NCI-H2171 treated with DMSO at 0.1 percent for 48 hours (cell line): ENCODE results near the gene RASA4B.
A peak's percentile ranks its signal among the peaks of the same experiment; 100 is the strongest.
"Not testable (repeated sequence)": the region's sequence is repeated elsewhere in the genome, so short reads cannot be mapped to it uniquely, and the experiment has no call there.

Experiments used
- DNase-seq: peaks from one replicate; lab custom pipeline; 2025; lab: John Stamatoyannopoulos, UW

RASA4B gene

GRCh38 chr7:102473271-102473991 is 44.1 kb downstream of the RASA4B start:
- no peak for DNase-seq

GRCh38 chr7:102472126-102473041 is 45.2 kb downstream of the RASA4B start:
- no peak for DNase-seq

DNA sequence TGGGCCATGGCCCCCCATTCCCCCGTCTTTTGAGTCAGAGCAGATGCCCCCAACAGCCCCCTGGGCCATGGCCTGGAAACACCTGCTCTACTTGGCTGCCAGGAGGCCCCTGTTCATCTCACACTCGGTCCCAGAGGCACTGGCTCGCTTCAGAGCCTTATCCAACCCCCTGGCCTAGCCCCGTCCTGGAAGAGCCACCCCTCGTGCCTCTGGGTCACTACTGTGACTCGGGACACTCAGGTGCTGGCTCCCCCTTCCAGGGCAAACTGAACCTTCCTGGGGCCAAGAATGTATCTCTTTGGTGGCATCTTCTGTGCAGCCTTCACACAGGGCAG is 45.8 kb downstream of the RASA4B start:
- DNase-seq: no peak

DNA sequence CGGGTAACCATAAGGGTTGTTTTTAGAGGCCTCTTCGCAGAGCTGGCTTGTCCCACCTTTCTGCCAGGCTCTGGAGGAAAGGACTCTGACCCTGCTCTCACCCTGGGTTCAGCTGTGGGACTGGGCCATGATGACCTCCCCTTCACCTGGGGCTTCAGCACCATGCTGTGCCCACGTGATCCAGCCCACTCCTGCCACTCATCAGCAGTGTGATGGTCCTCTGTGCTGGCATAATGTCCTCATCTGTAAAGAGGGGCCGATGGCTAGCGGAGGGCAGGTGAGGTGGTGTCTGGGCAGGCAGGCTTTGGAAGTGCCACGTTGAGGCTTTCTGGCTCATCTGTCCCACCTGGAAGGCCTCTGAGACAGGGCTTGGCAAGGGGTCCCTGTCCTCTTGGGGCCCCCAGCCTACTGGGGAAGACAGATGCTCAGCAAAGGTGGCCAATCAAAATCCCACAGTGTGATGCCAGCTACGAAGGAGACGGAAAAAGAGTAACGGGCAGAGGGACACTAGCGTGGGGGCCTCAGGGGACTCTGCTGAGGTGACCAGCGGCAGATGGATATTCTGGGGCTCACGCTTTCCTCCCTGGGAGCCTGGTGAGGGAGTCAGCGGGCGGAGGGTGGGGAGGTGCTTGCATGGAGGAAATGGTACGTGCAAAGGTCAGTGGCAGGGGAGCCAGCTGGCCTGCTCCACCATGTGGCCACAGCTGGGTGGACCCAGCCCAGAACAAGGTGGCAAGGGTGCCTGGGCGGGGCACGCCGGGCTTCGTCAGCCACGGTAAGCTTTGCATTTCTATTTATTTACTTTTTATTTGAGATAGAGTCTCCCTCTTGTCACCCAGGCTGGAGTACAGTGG is 47.4 kb downstream of the RASA4B start:
- no peak for DNase-seq

DNA sequence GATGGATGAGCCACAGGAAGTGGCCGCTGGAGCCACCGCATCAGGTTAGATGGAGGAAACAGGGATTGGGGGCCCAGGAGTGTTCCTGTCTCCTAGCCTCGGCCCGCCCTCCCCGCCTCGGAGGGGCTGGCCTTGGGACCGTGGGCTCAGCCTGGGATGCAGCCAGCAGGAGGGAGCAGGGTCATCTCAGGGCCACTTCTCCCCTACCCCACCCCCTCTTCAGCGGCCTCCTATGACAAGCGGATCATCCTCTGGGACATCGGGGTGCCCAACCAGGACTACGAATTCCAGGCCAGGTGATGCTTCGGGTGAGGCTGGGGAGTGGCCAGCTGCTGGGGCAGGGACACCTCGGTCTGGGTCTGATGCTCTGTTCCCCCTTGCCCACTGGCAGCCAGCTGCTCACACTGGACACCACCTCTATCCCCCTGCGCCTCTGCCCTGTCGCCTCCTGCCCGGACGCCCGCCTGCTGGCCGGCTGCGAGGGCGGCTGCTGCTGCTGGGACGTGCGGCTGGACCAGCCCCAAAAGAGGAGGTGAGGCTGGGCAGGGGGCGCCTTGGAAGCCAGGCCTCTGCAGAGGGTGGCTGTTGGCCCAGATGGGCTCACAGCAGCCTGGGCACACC is 48.1 kb downstream of the RASA4B start:
- DNase-seq: no peak

DNA sequence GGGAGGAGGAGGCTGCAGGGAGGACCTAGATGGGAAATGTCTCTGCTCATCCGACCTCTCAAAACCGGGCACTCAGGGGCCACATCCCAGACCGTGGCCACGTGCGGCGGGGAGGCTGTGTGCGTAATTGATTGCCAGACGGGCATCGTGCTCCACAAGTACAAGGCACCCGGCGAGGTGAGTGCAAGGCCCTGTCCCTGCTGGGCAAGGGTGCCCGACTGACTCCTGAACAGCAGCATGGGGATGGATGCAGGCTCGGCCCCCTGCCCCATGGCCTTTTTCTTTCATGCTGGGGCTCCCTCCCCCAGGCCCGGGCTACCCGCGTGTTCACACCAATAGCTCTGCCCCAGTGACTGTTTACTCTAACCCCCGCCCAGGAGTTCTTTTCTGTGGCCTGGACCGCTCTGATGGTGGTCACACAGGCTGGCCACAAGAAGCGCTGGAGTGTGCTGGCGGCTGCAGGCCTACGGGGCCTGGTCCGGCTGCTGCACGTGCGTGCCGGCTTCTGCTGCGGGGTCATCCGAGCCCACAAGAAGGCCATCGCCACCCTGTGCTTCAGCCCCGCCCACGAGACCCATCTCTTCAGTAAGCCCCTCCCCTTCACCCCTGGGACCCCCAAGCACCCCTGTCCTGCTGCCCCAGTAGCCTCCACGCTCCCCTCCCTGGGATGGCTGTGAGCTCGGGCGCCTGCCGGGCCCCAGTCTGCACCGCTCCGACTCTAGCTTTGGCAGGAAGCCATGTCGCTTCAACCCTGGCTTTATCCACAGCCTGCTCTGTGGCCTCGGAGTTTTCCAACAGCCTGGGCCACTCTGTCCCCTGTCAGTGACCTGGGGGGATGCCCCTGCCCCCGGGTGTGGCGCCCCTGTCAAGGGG is 48.9 kb downstream of the RASA4B start:
- no peak for DNase-seq

GRCh38 chr7:102467581-102468477 is 49.7 kb downstream of the RASA4B start:
- no peak for DNase-seq

GRCh38 chr7:102466097-102466496 is 51.5 kb downstream of the RASA4B start:
- DNase-seq: no peak

- DNase-seq: peak; percentile 86
Observed at GRCh38 chr7:102464577-102465280, 52.8 kb downstream of the RASA4B start, which contains the start of the genes ALKBH4 and LRWD1. Gene ALKBH4, minus strand, starts transcription at chr7:102464863. Its CDS starts 27 bp downstream, at chr7:102464836. Gene LRWD1, plus strand, starts transcription at chr7:102464984. Its CDS starts 97 bp downstream, at chr7:102465081.

DNA sequence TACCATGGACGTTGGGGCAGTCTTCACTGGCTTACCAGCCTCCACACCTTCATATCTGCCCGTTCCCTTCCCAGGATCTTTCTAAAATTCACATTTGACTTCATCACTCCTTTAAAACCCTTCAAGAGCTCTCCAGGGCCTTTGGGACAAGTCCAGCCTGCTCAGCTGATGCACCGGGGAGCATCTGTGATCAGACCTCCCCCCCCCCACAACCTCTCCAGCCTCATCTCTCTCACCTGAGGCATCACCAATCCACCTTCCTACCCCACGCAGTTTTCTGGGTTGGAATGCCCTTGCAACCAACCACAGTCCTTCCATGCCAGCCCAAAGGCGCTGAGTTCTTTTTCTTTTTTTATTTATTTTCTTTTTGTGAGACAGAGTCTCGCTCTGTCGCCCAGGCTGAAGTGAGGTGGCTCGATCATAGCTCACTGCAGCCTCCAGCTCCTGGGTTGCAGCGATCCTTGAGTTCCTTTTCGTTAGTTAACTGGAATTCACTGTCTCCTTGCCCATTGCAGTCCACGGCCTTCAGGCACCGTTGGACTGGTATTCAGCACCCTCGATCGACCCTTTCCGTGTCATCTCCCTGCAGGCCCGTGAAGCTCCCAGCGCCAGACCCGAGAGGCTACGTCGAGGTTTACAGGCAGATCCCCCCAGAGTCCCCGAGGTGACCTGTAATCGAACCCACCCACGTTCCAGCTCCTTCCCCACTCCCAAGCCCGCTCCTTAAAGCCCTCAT is 53.6 kb downstream of the RASA4B start:
- DNase-seq: no peak

GRCh38 chr7:102460467-102460866 is 57.1 kb downstream of the RASA4B start:
- no peak for DNase-seq

DNA sequence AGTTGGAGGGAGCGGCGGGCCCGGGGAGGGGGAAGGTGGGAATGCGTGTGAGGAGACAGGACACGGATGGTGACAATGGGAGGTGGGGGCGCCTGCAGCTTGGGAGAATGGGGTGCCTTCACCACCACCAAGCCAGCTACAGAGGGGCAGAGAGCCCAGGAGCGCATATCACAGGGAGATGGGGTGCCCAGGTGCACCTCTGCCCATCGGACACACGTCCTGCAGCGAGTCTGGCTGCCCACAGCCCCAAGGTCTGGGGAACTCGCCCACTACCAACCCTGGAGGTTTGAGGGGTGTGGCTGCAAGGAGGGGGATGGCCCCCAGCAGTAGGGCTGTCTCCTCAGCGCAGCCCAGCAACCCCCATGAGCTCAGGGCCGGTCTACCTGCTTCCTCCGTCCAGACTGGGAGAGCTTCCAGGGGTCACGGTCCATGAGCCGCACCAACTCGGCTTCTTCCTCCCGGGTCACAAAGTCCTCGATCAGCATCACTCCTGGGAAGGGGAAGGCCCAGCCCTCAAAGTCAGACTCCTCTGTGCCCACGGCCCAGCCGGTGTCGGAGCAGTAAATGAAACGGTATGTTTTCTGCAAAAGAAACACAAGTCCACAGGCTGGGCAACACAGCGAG is 58.2 kb downstream of the RASA4B start:
- DNase-seq: no peak

GRCh38 chr7:102457352-102457924 is 60.1 kb downstream of the RASA4B start:
- DNase-seq: no peak

GRCh38 chr7:102456327-102456726 is 61.2 kb downstream of the RASA4B start:
- peak; percentile 39 for DNase-seq

DNA sequence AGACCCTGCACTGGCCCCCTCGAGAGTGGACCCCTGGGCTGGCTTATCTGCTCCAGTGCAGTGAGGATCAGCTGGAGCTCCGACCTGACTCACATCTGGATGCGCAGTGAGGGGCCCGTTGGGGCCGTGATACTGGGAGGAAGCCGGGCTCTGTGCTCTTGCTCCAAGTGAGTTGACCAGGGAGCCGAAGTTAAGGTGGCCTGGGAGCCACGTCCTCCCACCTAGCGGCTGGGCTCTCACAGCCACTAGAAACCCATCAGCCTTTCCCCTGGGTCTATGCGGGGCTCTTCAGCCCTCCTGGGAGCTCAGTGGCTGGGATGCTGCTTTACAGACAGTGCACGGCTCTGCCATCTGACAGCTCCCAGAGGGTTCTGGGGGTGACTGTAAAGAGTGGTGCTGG is 62.0 kb downstream of the RASA4B start:
- no peak for DNase-seq

DNA sequence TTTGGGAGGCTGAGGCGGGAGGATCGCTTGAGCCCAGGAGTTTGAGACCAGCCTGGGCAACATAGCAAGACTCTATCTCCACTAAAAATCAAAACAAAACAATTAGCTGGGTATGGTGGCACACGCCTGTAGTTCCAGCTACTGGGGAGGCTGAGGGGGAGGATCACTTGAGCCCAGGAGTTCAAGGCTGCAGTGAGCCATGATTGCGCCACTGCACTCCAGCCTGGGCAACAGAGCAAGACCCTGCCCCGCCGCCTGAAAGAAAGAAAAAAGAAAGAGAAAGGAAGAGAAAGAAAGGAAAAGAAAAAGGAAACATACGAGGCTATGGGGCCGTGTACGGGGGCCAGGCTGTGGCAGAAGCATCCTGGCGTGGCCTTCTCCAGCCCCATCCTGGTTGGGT is 62.6 kb downstream of the RASA4B start:
- DNase-seq: not testable (repeated sequence)

GRCh38 chr7:102454468-102454867 is 63.1 kb downstream of the RASA4B start:
- peak; percentile 70 for DNase-seq
